ENCODE results near the gene HPS1.

Gene HPS1

GRCh38 chr10:98378722-98379121, 68.0 kb downstream of the HPS1 start:
- ChIA-PET POLR2A (interaction anchor here (0.7 kb wide), 1 partner anchor 901 kb away, joined by 4 read pairs; no protein-coding TSS in a partner anchor), CTCF (interaction anchor here (0.6 to 0.7 kb wide), 2 partner anchors 14 to 140 kb away, joined by 3 to 4 read pairs; no protein-coding TSS in a partner anchor)
- Histone ChIP-seq H3K4me3 (ENCODE audit: low read depth, low read length) (no peak overlapping the region), H3K4me1 (ENCODE audit: control insufficient read depth, insufficient read depth, low read length) (no peaks in the 10 kb centered on the region), H3K9me3 (ENCODE audit: control insufficient read depth, insufficient read depth, low read depth, low read length) (no peaks in the 10 kb centered on the region), H3K27ac (ENCODE audit: extremely low read depth, low read depth, low read length) (no peak overlapping the region), H3K36me3 (ENCODE audit: control insufficient read depth in 2 of 2, insufficient read depth in 1 of 2, low read length in 2 of 2) (no peaks in the 10 kb centered on the region)
- TF ChIP-seq ZNF747 (tag by site-specific recombination; IDR thresholded peaks at IDR 0.05) (no peak), FEZF1 (tag by site-specific recombination; IDR thresholded peaks at IDR 0.05) (no peak), ZBTB1 (tag by site-specific recombination; IDR thresholded peaks at IDR 0.05) (no peak), ZBTB21 (tag by site-specific recombination; IDR thresholded peaks at IDR 0.05) (no peak), ZNF202 (tag by site-specific recombination; IDR thresholded peaks at IDR 0.05; ENCODE audit: borderline replicate concordance) (no peak), PRDM10 (tag by site-specific recombination; IDR thresholded peaks at IDR 0.05) (no peak), ZFP69B (tag by site-specific recombination; IDR thresholded peaks at IDR 0.05) (no peak), TSHZ1 (tag by site-specific recombination; IDR thresholded peaks at IDR 0.05; ENCODE audit: borderline replicate concordance) (no peak), GFI1B (tag by site-specific recombination; IDR thresholded peaks at IDR 0.05) (no peak)

GRCh38 chr10:98377536-98377935, 69.2 kb downstream of the HPS1 start:
- TF ChIP-seq ZBTB11 (tag by site-specific recombination; conservative IDR thresholded peaks at IDR 0.05; ENCODE audit: low read depth), result no peak
- no peak for TF ChIP-seq BCL11A (tag by site-specific recombination; IDR thresholded peaks at IDR 0.05; ENCODE audit: low read depth)
- TF ChIP-seq KLF7 (tag by site-specific recombination; IDR thresholded peaks at IDR 0.05; ENCODE audit: borderline replicate concordance), result no peak
- no peak for TF ChIP-seq REST (tag by site-specific recombination; IDR thresholded peaks at IDR 0.05)
- no peak for TF ChIP-seq ZBTB48 (tag by site-specific recombination; IDR thresholded peaks at IDR 0.05)
- TF ChIP-seq ZSCAN5A (tag by site-specific recombination; IDR thresholded peaks at IDR 0.05), result no peak
- TF ChIP-seq ZNF335 (tag by site-specific recombination; conservative IDR thresholded peaks at IDR 0.05), result no peak
- TF ChIP-seq ZNF37A (tag by site-specific recombination; IDR thresholded peaks at IDR 0.05), result no peak

More at GRCh38 chr10:98377536-98377935, 69.2 kb downstream of the HPS1 start:
- ChIA-PET POLR2A (no interaction called here), CTCF (no interaction called here)
- Histone ChIP-seq H3K9me3 (ENCODE audit: control insufficient read depth, insufficient read depth, low read depth, low read length) (no peaks in the 10 kb centered on the region), H3K4me1 (ENCODE audit: control insufficient read depth, insufficient read depth, low read length) (no peaks in the 10 kb centered on the region), H3K27ac (ENCODE audit: extremely low read depth, low read depth, low read length) (no peak overlapping the region), H3K36me3 (ENCODE audit: control insufficient read depth in 2 of 2, insufficient read depth in 1 of 2, low read length in 2 of 2) (no peaks in the 10 kb centered on the region), H3K4me3 (ENCODE audit: low read depth, low read length) (no peak overlapping the region)

Data from HEK293 (cell line).